Measurements from ENCODE around the gene YPEL5.

DNA sequence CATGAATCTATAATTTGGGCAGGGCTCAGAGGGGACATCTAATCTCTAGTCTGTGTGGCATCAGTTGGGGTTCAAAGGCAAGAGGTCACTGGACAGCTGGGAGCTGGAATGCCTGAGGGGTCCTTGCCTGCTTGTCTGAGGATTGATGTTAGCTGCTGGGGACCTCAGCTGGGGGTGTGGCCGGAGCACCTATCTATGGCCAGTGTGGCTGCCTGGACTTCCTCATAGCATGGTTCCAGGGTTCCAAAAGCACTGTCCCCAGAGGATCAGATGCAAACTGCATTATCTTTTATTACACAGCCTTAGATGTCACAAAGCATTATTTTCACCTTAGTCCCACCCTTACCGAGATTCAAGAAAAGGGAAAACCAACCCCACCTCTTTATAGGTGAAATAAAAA is 38.6 kb upstream of the YPEL5 start:
- TF ChIP-seq, protein P1, sequence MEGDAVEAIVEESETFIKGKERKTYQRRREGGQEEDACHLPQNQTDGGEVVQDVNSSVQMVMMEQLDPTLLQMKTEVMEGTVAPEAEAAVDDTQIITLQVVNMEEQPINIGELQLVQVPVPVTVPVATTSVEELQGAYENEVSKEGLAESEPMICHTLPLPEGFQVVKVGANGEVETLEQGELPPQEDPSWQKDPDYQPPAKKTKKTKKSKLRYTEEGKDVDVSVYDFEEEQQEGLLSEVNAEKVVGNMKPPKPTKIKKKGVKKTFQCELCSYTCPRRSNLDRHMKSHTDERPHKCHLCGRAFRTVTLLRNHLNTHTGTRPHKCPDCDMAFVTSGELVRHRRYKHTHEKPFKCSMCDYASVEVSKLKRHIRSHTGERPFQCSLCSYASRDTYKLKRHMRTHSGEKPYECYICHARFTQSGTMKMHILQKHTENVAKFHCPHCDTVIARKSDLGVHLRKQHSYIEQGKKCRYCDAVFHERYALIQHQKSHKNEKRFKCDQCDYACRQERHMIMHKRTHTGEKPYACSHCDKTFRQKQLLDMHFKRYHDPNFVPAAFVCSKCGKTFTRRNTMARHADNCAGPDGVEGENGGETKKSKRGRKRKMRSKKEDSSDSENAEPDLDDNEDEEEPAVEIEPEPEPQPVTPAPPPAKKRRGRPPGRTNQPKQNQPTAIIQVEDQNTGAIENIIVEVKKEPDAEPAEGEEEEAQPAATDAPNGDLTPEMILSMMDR (IDR thresholded peaks at IDR 0.05) = no peak
- no peak for TF ChIP-seq POLR2AphosphoS5 (IDR thresholded peaks at IDR 0.05)
